HG02840 (cell line): ENCODE data around the gene MAGI3.
"Not testable (repeated sequence)": the region's sequence is repeated elsewhere in the genome, so short reads cannot be mapped to it uniquely, and the experiment has no call there.

Source experiments
- ATAC-seq: cut with Tn5 transposase; IDR thresholded peaks from one replicate; pipeline ENCODE4 v1.9.1; 2021; ENCODE audit warnings: mild to moderate bottlenecking, moderate library complexity, moderate number of reproducible peaks; ENCODE audit not compliant: unreplicated experiment, low FRiP score

The MAGI3 gene

DNA sequence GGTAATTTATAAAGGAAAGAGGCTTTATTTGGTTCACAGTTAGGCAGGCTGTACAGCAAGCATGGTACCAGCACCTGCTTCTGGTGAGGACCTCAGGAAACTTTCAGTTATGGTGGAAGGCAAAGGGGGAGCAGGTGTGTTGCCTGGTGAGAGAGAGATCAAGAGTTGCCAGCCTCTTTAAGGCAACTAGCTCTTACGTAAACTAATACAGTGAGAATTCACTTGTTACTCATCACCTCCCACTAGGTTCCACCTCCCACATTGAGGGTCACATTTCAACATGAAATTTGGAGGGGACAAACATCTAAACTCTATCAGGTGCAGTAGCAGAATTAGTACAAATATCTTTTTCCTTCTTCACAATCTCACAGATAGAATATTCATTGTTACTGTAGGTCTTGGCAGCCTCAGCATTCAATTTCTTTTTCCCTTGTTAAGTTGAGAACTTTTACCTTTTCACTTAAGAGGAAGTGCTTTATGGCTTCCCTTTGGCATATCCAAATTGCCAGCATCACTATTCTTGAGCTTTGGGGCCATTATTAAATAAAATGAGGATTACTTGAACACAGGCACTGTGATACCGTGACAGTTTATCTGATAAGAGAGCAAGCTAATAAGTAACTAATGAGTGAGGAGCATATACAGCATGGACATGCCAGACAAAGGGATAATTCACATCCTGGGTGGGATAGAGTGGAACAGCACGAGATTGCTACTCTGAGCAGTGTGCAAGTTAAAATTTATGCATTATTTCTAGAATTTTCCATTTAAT is 48.4 kb downstream of the MAGI3 start:
- no peak for ATAC-seq

DNA sequence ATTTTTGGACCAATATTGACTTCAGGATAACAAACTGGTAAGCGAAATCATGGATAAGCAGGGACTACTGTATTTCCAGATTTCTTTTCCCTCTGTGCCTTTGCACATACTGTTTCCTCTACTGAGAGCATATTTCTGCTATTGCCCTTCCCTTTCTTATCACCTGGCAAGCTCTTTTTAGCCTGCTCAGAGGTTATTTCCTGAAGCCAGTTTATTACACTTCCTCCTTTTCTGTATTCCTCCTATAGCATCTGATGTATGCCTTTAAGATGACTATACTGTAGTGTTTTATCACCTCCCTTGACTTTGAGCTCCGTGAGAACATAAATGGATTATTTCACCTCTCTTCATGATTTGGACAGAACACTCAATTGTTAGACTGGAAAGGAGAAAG is 49.0 kb downstream of the MAGI3 start:
- no peak for ATAC-seq

DNA sequence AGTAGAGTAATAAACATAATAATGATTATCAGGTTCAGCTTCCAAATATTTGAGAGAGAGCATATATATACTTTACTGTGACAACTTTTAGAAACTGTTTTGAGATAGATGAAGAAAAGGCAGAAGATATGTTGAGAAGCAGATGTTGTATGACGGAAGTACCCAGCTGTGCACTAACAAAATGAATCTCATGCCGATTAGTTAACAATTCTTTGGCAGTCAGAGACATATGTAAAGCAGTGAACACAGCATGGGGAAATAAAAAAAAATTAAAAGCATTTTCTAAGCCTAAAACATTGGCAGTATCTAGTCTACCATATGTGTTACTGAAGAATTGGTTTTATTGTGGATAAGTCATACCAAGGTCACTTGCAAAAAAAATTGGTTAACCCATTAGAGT is 51.8 kb downstream of the MAGI3 start:
- no peak for ATAC-seq

DNA sequence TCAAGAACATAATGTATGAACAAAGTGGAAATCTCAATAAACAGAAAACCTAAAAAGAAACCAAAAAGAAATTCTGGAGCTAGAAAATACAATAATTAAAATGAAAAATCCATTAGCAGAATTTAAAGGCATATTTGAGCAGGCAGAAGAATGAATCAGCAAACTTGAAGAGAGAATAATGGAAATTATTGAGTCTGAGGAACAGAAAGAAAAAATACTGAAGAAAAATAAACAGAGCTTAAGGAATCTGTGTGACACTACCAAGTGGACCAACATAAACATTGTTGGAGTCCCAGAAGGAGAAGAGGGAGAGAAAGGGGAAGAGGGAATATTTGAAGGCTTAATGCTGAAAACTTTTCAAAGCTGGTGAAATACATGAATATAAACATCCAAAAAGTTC is 54.5 kb downstream of the MAGI3 start:
- no peak for ATAC-seq

DNA sequence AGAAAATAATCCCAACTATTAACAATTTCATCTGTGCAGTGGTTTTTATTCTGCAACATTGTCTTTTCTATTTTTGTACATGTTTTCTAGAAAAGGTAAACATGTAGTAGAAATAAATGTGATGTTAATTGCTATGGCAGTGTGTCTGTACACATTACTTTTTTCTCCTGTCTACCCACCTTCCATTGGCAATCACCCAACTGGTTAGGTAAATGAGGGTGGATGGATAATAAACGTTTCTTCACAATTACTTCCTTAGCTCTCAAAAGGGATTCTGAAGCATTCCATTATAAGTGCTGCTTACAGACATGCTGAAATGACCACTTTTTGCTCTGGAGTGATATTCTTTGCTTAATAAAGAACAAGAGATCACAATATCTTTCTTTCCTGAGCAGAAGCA is 61.4 kb downstream of the MAGI3 start:
- no peak for ATAC-seq

DNA sequence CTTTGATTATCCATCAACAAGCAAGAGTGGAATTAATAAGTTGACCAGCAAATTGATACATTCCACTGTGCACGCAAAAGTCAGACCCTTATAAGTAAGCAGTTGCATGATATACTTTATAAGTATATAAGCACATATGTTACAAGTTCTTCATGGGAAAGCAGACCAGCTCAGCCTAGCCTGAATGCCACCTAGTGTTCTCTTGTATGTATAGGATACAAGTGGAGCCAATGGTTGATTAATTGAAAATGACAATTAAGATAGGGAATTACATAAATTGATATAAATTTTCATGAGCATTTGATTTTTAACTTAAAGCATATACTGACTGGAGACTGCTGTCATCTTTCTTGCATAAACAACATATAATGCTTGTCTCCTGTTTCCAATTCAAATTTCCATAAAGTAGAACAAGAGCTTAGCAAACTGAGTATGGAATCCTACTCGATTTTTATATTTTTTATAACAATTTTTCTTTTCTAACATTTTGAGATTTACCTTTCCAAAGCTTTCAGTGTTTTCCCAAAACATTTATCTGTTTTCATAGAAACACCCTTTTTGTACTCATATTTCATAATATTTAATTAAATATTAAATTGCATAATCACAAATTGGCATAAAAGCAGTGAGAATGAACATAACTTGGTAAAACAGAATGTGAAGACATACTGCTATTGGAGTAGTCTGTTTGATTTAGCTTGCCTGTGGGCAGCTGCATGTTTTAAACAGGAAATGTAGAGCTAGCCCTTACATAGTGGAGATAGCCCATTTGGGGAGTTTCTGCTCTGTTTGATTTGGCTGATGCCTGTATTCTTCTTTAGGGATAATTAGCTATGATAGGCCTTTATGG is 62.8 kb downstream of the MAGI3 start:
- ATAC-seq = no peak

DNA sequence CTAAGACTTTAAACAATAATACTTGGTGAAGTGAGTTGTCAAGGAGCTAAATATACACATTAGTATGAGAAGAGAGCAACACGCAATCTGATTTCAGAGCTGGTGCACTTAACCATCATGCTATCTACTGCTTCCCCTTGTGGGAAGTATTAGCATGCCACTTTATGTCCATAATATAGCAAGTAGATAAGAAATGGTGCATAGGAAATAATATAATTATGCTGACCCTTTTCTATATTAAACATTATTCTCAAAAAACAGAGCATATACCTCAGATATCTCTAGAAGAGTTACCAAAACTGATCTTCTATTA is 63.4 kb downstream of the MAGI3 start:
- no peak for ATAC-seq

DNA sequence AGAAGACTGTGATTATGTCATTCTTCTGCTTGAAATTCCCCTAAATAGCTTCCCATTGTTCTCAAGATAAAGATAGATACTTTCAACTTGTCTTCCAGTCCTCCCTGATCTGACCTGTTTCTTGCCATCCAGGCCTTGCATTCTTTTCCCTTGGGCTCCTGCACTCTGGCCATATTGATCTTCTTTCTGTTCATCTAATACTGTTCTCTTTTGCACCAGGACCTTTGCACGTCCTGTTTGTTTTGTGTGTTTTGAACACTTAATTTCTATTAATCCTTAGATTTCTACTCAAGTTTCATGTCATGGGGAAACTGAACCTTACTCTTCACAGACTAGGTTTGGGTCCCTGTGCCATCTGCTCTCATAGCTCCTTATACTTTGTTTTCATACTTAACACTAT is 65.1 kb downstream of the MAGI3 start:
- ATAC-seq = no peak

DNA sequence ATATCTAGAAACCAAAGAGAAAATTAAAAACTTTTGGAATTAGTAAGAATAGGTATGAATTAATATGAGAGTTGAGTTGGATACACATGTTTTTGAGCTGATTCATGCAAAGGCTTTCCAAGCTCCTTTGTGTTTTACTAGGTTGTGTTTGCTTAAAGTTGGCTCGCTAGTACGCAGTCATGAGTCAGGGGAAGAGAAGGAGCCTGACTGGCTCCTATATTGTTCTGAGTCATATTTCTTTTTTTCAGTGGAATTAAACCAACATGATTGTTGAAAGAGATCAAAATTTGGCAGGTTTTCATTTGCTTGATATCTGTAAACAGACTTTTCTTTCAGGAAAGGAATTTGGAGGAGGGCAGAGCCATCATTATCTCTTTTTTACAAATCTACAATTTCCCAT is 66.7 kb downstream of the MAGI3 start:
- ATAC-seq = no peak

- no peak for ATAC-seq
These were observed 69.0 kb downstream of the MAGI3 start for GRCh38 chr1:113459279-113459678.

DNA sequence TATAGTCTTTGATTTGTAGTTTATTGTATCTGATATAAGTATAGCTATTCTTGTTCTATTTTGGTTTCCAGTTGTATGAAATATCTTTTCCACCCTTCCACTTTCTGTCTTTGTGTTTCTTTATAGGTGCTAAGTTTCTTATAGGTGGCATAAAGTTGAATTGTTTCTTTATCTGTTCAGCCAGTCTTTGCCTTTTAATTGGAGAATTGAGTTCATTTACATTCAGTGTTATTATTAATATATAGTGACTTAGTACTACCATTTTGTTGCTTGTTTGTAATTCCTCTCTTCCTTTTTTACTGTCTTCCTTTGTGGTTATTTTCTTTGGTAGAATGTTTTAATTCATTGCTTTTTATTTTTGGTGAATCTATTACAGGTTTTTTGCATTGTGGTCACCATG is 77.7 kb downstream of the MAGI3 start:
- ATAC-seq = no peak

- ATAC-seq = not testable (repeated sequence)
These were observed 88.3 kb downstream of the MAGI3 start for GRCh38 chr1:113478427-113479195.

- no peak for ATAC-seq
These were observed 89.7 kb downstream of the MAGI3 start for GRCh38 chr1:113479713-113480676.

DNA sequence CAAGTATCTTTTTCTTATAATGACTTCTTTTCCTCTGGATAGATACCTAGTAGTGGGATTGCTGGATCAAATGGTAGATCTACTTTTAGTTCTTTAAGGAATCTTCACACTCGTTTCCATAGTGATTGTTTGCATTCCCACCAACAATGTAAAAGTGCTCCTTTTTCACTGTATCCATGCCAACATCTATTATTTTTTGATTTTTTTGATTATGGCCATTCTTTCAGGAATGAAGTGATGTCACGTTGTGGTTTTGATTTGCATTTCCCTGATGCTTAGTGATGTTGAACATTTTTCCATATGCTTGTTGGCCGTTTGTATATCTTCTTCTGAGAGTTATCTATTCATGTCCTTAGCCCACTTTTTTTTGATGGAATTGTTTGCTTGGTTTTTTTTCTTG is 94.8 kb downstream of the MAGI3 start:
- not testable (repeated sequence) for ATAC-seq

DNA sequence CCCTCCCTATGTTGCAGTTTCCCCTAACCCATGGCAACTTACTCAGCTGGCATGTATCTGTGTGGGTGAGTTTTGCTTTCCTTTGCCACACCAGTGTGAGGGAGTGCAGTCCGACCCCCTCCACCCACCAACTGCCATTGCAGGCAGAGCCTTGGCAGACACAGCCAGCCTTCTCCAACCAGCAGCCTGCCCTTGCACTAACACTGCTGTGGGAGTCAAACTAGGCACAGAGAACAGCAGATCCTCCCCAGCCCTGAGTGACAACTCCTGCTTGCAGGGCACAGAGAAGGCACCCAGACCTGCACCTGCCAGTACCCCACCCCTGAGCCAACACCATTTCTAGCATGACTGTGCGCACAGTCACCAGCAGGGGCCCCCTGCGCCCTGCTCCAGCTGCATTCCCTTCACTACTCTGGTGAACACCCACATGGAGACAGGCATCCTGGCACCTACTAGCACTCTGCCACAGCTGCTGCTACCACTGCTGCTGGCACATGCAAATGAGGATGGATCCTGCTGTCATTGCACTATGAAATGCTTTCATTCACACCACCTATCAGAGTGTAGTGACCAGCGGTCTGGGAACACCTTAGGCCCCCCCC is 98.4 kb downstream of the MAGI3 start:
- ATAC-seq = no peak

DNA sequence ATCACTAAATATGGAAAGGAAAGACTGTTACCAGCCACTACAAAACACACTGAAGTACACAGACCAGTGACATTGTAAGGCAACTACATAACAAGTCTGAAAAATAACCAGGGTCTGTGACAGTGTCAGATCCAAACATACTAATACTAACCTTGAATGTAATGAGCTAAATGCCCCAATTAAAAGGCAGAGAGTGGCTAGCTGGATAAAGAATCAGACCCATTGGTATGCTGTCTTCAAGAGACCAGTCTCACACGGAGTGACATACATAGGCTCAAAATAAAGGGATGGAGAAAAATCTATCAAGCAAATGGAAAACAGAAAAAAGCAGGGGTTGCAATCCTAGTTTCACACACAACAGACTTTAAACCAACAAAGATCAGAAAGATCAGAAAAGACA is 100.1 kb downstream of the MAGI3 start:
- no peak for ATAC-seq

GRCh38 chr1:113493533-113493932 is 103.2 kb downstream of the MAGI3 start:
- no peak for ATAC-seq

GRCh38 chr1:113505357-113505756 is 115.0 kb downstream of the MAGI3 start:
- ATAC-seq = no peak

- ATAC-seq = no peak
These were observed 117.4 kb downstream of the MAGI3 start for GRCh38 chr1:113507552-113508214.
